ENCODE data around the gene CACNA1H. TPM values are rescaled to one million over a fixed set of nuclear protein-coding genes. Genes with fewer than 3 reads are reported as not detected.

Gene CACNA1H
- total RNA-seq, 1 donor from 2014 or later: 9.5 TPM

DNA sequence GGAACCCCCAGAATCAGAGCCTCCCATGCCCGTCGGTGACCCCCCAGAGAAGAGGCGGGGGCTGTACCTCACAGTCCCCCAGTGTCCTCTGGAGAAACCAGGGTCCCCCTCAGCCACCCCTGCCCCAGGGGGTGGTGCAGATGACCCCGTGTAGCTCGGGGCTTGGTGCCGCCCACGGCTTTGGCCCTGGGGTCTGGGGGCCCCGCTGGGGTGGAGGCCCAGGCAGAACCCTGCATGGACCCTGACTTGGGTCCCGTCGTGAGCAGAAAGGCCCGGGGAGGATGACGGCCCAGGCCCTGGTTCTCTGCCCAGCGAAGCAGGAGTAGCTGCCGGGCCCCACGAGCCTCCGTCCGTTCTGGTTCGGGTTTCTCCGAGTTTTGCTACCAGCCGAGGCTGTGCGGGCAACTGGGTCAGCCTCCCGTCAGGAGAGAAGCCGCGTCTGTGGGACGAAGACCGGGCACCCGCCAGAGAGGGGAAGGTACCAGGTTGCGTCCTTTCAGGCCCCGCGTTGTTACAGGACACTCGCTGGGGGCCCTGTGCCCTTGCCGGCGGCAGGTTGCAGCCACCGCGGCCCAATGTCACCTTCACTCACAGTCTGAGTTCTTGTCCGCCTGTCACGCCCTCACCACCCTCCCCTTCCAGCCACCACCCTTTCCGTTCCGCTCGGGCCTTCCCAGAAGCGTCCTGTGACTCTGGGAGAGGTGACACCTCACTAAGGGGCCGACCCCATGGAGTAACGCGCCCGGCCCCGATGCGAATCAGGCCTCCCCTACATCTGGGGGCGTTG is 68.1 kb downstream of the CACNA1H start:
- Histone ChIP-seq H3K4me3 (no peak overlapping the region), H3K4me2 (no peak overlapping the region), H3K9me3 (ENCODE audit: low read depth) (no peaks in the 10 kb centered on the region), H3K27ac (no peak overlapping the region), H3F3A (ENCODE audit: low read depth) (no peaks in the 10 kb centered on the region), H4K20me1 (ENCODE audit: low read depth) (no peaks in the 10 kb centered on the region), H3K27me3 (no peaks in the 10 kb centered on the region), H3K36me3 (no peaks in the 10 kb centered on the region), H3K4me1 (no peaks in the 10 kb centered on the region), H3K79me2 (ENCODE audit: low read depth) (no peaks in the 10 kb centered on the region), H3K9ac (no peak overlapping the region), H2AFZ (replicated peaks) (no peak overlapping the region)
- no peaks in the 10 kb centered on the region for H3K4me1 Mint-ChIP-seq
- TF ChIP-seq EZH2phosphoT487 (IDR thresholded peaks at IDR 0.05): no peak
- TF ChIP-seq, protein P1, sequence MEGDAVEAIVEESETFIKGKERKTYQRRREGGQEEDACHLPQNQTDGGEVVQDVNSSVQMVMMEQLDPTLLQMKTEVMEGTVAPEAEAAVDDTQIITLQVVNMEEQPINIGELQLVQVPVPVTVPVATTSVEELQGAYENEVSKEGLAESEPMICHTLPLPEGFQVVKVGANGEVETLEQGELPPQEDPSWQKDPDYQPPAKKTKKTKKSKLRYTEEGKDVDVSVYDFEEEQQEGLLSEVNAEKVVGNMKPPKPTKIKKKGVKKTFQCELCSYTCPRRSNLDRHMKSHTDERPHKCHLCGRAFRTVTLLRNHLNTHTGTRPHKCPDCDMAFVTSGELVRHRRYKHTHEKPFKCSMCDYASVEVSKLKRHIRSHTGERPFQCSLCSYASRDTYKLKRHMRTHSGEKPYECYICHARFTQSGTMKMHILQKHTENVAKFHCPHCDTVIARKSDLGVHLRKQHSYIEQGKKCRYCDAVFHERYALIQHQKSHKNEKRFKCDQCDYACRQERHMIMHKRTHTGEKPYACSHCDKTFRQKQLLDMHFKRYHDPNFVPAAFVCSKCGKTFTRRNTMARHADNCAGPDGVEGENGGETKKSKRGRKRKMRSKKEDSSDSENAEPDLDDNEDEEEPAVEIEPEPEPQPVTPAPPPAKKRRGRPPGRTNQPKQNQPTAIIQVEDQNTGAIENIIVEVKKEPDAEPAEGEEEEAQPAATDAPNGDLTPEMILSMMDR (IDR thresholded peaks at IDR 0.05): no peak
- TF ChIP-seq EZH2 (IDR thresholded peaks at IDR 0.05): no peak
- H3K9me3 Mint-ChIP-seq: no peaks in the 10 kb centered on the region
- no peak overlapping the region for H3K4me3 Mint-ChIP-seq
- no peak for DNase-seq (ENCODE audit: low spot score)
- no peak overlapping the region for H3K27ac Mint-ChIP-seq
- H3K36me3 Mint-ChIP-seq: no peaks in the 10 kb centered on the region
- peaks cover 2% of the 10 kb centered on the region for H3K27me3 Mint-ChIP-seq (ENCODE audit: insufficient read depth, low read depth)

DNA sequence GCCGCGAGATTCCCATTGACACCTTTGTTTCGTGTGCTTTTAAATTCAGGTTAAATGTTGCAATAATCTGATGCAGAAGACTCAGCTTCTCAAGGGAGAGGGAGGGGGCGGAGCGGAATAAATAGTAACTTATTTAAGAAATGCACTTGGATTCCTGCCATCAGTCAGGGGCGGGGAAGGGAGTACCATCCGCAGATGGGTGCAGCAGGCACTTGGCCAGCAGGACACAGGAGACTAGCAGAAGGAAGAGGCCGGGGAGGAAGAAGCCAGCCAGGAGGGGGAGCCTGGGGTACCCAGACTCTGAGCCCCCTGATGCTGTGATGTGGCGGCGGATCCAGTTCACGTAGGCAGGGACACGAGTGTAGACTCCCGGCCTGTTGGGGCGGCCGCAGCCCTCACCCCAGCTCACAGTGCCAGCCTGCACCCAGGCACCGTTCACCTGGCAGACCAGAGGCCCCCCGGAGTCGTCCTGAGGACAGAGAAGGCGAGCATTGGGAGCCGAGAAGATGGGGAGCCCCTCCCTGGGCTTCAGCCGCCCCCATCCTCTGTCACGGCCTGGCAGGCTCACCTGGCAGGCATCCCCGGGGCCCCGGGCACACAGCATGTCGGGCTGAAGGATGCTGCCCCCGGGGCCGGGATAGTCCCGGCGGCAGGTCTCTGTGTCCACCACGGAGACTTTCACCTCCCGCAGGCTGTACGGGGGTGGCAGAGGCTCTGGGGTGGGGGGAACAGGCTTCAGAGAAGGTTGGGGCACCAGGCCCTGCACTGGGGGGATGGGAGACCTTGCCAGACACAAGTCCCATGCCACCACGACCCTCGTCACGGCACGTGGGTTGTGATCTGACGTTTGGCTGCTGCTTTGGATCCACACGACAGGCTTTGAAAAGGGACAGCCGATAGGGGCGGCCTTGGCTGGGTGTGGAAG is 69.0 kb downstream of the CACNA1H start:
- H3K27ac Mint-ChIP-seq: no peak overlapping the region
- no peaks in the 10 kb centered on the region for H4K20me1 ChIP-seq (ENCODE audit: low read depth)
- no peak overlapping the region for H3K4me3 ChIP-seq
- no peak overlapping the region for H3K9ac ChIP-seq
- no peak overlapping the region for H3K4me2 ChIP-seq
- H3F3A ChIP-seq (ENCODE audit: low read depth): no peaks in the 10 kb centered on the region
- H3K9me3 ChIP-seq (ENCODE audit: low read depth): no peaks in the 10 kb centered on the region
- TF ChIP-seq EZH2phosphoT487 (IDR thresholded peaks at IDR 0.05): no peak
- TF ChIP-seq, protein P1 (IDR thresholded peaks at IDR 0.05): no peak
- no peak for TF ChIP-seq EZH2 (IDR thresholded peaks at IDR 0.05)
- peaks cover 2% of the 10 kb centered on the region for H3K27me3 Mint-ChIP-seq (ENCODE audit: insufficient read depth, low read depth)
- DNase-seq (ENCODE audit: low spot score): no peak
- no peaks in the 10 kb centered on the region for H3K4me1 ChIP-seq
- H3K36me3 Mint-ChIP-seq: no peaks in the 10 kb centered on the region
- H3K27ac ChIP-seq: no peak overlapping the region
- H3K27me3 ChIP-seq: no peaks in the 10 kb centered on the region
- no peaks in the 10 kb centered on the region for H3K4me1 Mint-ChIP-seq
- H3K79me2 ChIP-seq (ENCODE audit: low read depth): no peaks in the 10 kb centered on the region
- H3K36me3 ChIP-seq: no peaks in the 10 kb centered on the region
- no peak overlapping the region for H3K4me3 Mint-ChIP-seq
- no peaks in the 10 kb centered on the region for H3K9me3 Mint-ChIP-seq
- no peak overlapping the region for H2AFZ ChIP-seq (replicated peaks)

DNA sequence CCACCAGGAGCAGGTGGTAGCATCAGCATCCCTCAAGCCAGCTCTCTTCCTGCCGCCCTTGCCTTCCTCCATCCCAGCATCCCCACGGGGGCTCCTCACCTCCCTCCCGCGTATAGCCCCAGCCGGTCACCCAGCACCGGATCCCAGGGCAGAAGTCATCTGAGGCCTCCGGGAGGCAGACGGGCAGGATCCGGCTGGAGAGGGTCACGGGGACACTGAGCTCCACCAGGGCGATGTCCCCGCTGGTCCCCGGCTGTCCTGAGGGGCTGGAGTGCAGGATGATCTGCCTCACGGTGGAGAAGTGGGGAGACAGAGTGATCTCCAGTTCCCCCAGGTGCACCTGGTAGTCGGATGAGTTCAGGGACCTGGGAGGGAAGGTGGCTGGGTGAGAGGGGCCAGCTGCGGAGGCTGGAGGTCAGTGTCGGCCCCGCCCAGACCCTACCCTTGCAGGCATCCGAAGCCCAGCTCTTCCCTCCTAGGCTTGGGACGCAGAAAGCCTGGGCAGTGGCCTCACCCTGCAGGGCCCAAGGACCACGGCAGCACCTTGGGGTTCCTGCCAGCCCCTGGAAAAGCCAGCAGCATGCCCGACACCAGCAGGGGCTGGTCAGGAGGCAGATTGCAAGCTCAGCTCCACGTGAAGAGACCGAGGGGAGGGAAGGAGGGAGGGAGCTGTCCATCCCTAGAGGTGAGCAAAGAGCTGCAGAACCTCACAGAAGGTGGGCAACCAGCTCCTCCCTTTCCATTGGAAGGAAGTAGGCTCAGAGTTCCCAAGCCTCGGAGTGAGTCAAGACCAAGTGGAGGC is 69.8 kb downstream of the CACNA1H start:
- no peaks in the 10 kb centered on the region for H3K79me2 ChIP-seq (ENCODE audit: low read depth)
- peaks cover 2% of the 10 kb centered on the region for H3K27me3 Mint-ChIP-seq (ENCODE audit: insufficient read depth, low read depth)
- no peak for TF ChIP-seq EZH2phosphoT487 (IDR thresholded peaks at IDR 0.05)
- TF ChIP-seq, protein P1 (IDR thresholded peaks at IDR 0.05): no peak
- no peak for TF ChIP-seq EZH2 (IDR thresholded peaks at IDR 0.05)
- H3K36me3 ChIP-seq: no peaks in the 10 kb centered on the region
- no peak overlapping the region for H3K27ac Mint-ChIP-seq
- no peak overlapping the region for H3K9ac ChIP-seq
- no peaks in the 10 kb centered on the region for H4K20me1 ChIP-seq (ENCODE audit: low read depth)
- H3K9me3 ChIP-seq (ENCODE audit: low read depth): no peaks in the 10 kb centered on the region
- H3K4me1 ChIP-seq: no peaks in the 10 kb centered on the region
- H3K4me2 ChIP-seq: no peak overlapping the region
- no peaks in the 10 kb centered on the region for H3F3A ChIP-seq (ENCODE audit: low read depth)
- no peak for DNase-seq (ENCODE audit: low spot score)
- H3K9me3 Mint-ChIP-seq: no peaks in the 10 kb centered on the region
- H3K4me3 Mint-ChIP-seq: no peak overlapping the region
- H3K4me3 ChIP-seq: no peak overlapping the region
- no peak overlapping the region for H2AFZ ChIP-seq (replicated peaks)
- no peaks in the 10 kb centered on the region for H3K36me3 Mint-ChIP-seq
- H3K27ac ChIP-seq: no peak overlapping the region
- no peaks in the 10 kb centered on the region for H3K4me1 Mint-ChIP-seq
- H3K27me3 ChIP-seq: no peaks in the 10 kb centered on the region
